Jurkat, Clone E6-1 (cell line): ENCODE data around the gene SOX4.

Source experiments
- DNase-seq: peaks from one replicate; pipeline ENCODE4 v3.0.0-alpha.2; 2011; ENCODE audit warnings: low read depth, low spot score
- H3K4me3 ChIP-seq: 2 replicates; pipeline ENCODE4 v1.5.1; 2011; ENCODE audit warnings: mild to moderate bottlenecking, low read length, control low read depth, moderate library complexity

The SOX4 gene

GRCh38 chr6:21609881-21610329 is 16.4 kb downstream of the SOX4 start:
- H3K4me3 ChIP-seq: no peak overlapping the region
- no peak for DNase-seq

GRCh38 chr6:21610341-21610740 is 16.8 kb downstream of the SOX4 start:
- no peak for DNase-seq

GRCh38 chr6:21611485-21611884 is 17.9 kb downstream of the SOX4 start:
- no peak overlapping the region for H3K4me3 ChIP-seq
- no peak for DNase-seq

More at GRCh38 chr6:21610341-21610740, 16.8 kb downstream of the SOX4 start:
- no peak overlapping the region for H3K4me3 ChIP-seq

- no peak overlapping the region for H3K4me3 ChIP-seq
- DNase-seq: no peak
Observed at GRCh38 chr6:21612067-21612745, 18.7 kb downstream of the SOX4 start.

GRCh38 chr6:21613809-21614208 is 20.3 kb downstream of the SOX4 start:
- no peak overlapping the region for H3K4me3 ChIP-seq
- no peak for DNase-seq

- DNase-seq: no peak
- H3K4me3 ChIP-seq: no peak overlapping the region
Observed at GRCh38 chr6:21614226-21614625, 20.7 kb downstream of the SOX4 start.

GRCh38 chr6:21615504-21615903 is 22.0 kb downstream of the SOX4 start:
- no peak overlapping the region for H3K4me3 ChIP-seq
- no peak for DNase-seq

- DNase-seq: no peak
- H3K4me3 ChIP-seq: no peak overlapping the region
Observed at GRCh38 chr6:21616005-21616404, 22.5 kb downstream of the SOX4 start.

GRCh38 chr6:21625642-21626041 is 32.1 kb downstream of the SOX4 start:
- DNase-seq: no peak
- no peak overlapping the region for H3K4me3 ChIP-seq

- no peak for DNase-seq
- H3K4me3 ChIP-seq: no peak overlapping the region
Observed at GRCh38 chr6:21626756-21627155, 33.2 kb downstream of the SOX4 start.

GRCh38 chr6:21628160-21628559 is 34.6 kb downstream of the SOX4 start:
- no peak for DNase-seq
- no peak overlapping the region for H3K4me3 ChIP-seq

GRCh38 chr6:21633511-21634109 is 40.1 kb downstream of the SOX4 start:
- no peak for DNase-seq
- H3K4me3 ChIP-seq: no peak overlapping the region

GRCh38 chr6:21634582-21634981 is 41.0 kb downstream of the SOX4 start:
- DNase-seq: no peak
- no peak overlapping the region for H3K4me3 ChIP-seq

GRCh38 chr6:21636876-21637275 is 43.3 kb downstream of the SOX4 start:
- no peak for DNase-seq
- H3K4me3 ChIP-seq: no peak overlapping the region

GRCh38 chr6:21639316-21639715 is 45.8 kb downstream of the SOX4 start:
- DNase-seq: no peak

More at GRCh38 chr6:21639316-21639715, 45.8 kb downstream of the SOX4 start:
- no peak overlapping the region for H3K4me3 ChIP-seq
